ENCODE measurements around the gene CADM2. TPM values are rescaled to one million over a fixed set of nuclear protein-coding genes. Genes with fewer than 3 reads are reported as not detected.

The CADM2 gene
- total and polyA plus RNA-seq, 12 donors, result 0.12 to 3.0 (median 0.62) TPM

- Histone ChIP-seq H3K27ac (no peak overlapping the region), H3K4me3 (no peak overlapping the region), H3K36me3 (no peaks in the 10 kb centered on the region), H3K27me3 (no peaks in the 10 kb centered on the region), H3K4me1 (no peaks in the 10 kb centered on the region), H3K9me3 (no peaks in the 10 kb centered on the region)
- 69 to 77% methylated on average over 4 of the region's 4 CpGs for WGBS, 2 donors
- intact Hi-C loops (cut with DNase I), result loop anchor here in 2 of 10 donors (10.0 kb wide), 1 partner anchor 272 kb away; no protein-coding TSS in a partner anchor
- no peak for TF ChIP-seq CTCF (IDR thresholded peaks at IDR 0.05)
- DNase-seq, result no peak
- ATAC-seq, result no peak
Measured at GRCh38 chr3:85303156-85303555, 344.4 kb downstream of the CADM2 start.

- intact Hi-C loops (cut with DNase I), result loop anchor here in 2 of 10 donors (10.0 kb wide), 1 partner anchor 270 kb away; no protein-coding TSS in a partner anchor
- no peak overlapping the region for H3K4me3 ChIP-seq
- H3K4me1 ChIP-seq, result no peaks in the 10 kb centered on the region
- no peaks in the 10 kb centered on the region for H3K36me3 ChIP-seq
- H3K9me3 ChIP-seq, result no peaks in the 10 kb centered on the region
- no peaks in the 10 kb centered on the region for H3K27me3 ChIP-seq
- ATAC-seq (no peak), DNase-seq (no peak)
- H3K27ac ChIP-seq, result no peak overlapping the region
- peak in 3 of 9 donors; percentile 13 to 35 (median 21) for TF ChIP-seq CTCF (IDR thresholded peaks at IDR 0.05)
- 41% methylated on average over 3 of the region's 3 CpGs for WGBS, 2 donors
Measured at GRCh38 chr3:85304360-85304964, 345.7 kb downstream of the CADM2 start.

- no peaks in the 10 kb centered on the region for H3K27me3 ChIP-seq
- no peak for ATAC-seq
- TF ChIP-seq CTCF (IDR thresholded peaks at IDR 0.05), result no peak
- intact Hi-C loops (cut with DNase I), result no loop called here
- H3K27ac ChIP-seq, result no peak overlapping the region
- no peak overlapping the region for H3K4me3 ChIP-seq
- H3K36me3 ChIP-seq, result no peaks in the 10 kb centered on the region
- H3K4me1 ChIP-seq, result no peaks in the 10 kb centered on the region
- 92 to 94% methylated on average over 3 of the region's 3 CpGs for WGBS, 2 donors
- no peak for DNase-seq
- H3K9me3 ChIP-seq, result no peaks in the 10 kb centered on the region
Measured at GRCh38 chr3:85312331-85312730, 353.5 kb downstream of the CADM2 start.

- intact Hi-C loops (cut with DNase I), result no loop called here
- no peak for TF ChIP-seq CTCF (IDR thresholded peaks at IDR 0.05)
Measured at GRCh38 chr3:85313380-85313779, 354.6 kb downstream of the CADM2 start.

More at GRCh38 chr3:85313380-85313779, 354.6 kb downstream of the CADM2 start:
- WGBS, 2 donors, result 43 to 67% methylated on average over 1 of the region's 1 CpG
- Histone ChIP-seq H3K4me3 (no peak overlapping the region), H3K4me1 (no peaks in the 10 kb centered on the region), H3K27me3 (no peaks in the 10 kb centered on the region), H3K36me3 (no peaks in the 10 kb centered on the region), H3K9me3 (no peaks in the 10 kb centered on the region), H3K27ac (no peak overlapping the region)
- ATAC-seq, result no peak
- DNase-seq, result no peak
